OCI-LY7 (cell line): ENCODE results near the gene DPP8.

Experiments used
- EZH2phosphoT487 ChIP-seq: fragments of 200-600 bp; sonication (generic); IDR thresholded peaks from 2 replicates; pipeline ENCODE4 v1.6.1; 2018; ENCODE audit warnings: low read depth, borderline replicate concordance, mild to moderate bottlenecking, mixed run types, antibody characterized with exemption, low read length, moderate library complexity, mixed read lengths
- TF ChIP-seq, protein P1 (sequence below): fragments of 200-600 bp; sonication (generic); conservative IDR thresholded peaks from 2 replicates; pipeline ENCODE4 v1.5.1; 2014; ENCODE audit warnings: mild to moderate bottlenecking, antibody characterized with exemption, low read length, moderate library complexity, mixed read lengths

DNA sequence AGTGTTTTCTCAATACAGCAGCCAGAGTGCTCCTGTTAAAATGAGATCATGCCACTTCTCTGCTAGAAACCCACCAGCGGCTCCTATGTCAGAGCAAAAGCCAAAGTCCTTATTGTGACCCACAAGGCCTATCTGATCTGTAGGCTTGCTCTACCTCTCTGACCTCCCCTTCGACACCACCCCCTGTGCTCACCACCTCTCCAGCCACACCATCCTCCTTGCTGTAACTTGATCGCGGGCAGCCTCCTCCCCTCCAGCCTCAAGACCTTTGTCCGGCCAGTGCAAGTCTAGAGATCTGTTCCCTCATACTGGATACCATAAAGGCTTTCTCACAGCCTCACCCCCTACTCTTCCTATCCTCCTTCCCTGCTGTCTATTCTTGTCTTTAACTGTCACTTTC lies 92.8 kb downstream of the DPP8 start:
- TF ChIP-seq, protein P1, sequence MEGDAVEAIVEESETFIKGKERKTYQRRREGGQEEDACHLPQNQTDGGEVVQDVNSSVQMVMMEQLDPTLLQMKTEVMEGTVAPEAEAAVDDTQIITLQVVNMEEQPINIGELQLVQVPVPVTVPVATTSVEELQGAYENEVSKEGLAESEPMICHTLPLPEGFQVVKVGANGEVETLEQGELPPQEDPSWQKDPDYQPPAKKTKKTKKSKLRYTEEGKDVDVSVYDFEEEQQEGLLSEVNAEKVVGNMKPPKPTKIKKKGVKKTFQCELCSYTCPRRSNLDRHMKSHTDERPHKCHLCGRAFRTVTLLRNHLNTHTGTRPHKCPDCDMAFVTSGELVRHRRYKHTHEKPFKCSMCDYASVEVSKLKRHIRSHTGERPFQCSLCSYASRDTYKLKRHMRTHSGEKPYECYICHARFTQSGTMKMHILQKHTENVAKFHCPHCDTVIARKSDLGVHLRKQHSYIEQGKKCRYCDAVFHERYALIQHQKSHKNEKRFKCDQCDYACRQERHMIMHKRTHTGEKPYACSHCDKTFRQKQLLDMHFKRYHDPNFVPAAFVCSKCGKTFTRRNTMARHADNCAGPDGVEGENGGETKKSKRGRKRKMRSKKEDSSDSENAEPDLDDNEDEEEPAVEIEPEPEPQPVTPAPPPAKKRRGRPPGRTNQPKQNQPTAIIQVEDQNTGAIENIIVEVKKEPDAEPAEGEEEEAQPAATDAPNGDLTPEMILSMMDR, result no peak
- TF ChIP-seq EZH2phosphoT487, result no peak
